ENCODE data around the gene RPA1. TPM values are rescaled to one million over a fixed set of nuclear protein-coding genes. Genes with fewer than 3 reads are reported as not detected.

The RPA1 gene
- total and polyA plus RNA-seq, 9 of the 15 experiments (the other 6 are each of a cell fraction or from before 2014, with no cell fraction given), result 25.2 to 125 (median 47.4) TPM

DNA sequence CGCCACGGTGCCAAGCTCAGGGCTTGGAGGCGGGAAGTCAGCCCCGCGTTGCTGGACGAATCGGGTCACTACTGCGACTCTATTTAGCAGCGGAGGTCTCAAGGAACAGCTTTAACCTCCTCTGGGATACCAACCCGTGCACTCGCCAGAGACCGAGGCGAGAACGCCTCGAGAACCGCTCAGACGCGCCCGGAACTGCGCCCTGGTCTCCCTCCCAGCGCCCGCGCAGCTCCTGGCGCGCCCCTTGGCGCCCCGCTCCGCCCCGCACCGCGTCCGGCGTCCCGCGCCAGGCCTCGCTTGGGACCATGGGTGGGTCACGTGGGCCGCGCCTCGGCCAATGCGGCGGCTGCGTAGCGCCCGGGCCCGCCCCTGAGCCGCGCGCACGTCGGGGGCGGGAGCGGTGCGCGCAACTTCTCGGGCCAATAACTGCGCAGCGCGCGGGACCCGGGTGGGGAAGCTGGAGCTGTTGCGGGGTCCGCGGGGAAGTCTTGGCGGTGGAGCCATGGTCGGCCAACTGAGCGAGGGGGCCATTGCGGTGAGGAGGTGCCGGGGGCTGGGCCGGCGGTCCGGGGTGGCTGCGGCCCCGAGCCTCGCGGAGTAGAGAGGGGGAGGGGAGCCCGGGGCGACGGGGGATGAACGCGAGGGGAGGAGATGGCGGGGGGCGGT, at the start of gene RPA1, which contains the start of gene SMYD4 (continued):
- TF ChIP-seq, protein P1, sequence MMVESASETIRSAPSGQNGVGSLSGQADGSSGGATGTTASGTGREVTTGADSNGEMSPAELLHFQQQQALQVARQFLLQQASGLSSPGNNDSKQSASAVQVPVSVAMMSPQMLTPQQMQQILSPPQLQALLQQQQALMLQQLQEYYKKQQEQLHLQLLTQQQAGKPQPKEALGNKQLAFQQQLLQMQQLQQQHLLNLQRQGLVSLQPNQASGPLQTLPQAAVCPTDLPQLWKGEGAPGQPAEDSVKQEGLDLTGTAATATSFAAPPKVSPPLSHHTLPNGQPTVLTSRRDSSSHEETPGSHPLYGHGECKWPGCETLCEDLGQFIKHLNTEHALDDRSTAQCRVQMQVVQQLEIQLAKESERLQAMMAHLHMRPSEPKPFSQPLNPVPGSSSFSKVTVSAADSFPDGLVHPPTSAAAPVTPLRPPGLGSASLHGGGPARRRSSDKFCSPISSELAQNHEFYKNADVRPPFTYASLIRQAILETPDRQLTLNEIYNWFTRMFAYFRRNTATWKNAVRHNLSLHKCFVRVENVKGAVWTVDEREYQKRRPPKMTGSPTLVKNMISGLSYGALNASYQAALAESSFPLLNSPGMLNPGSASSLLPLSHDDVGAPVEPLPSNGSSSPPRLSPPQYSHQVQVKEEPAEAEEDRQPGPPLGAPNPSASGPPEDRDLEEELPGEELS (CRISPR knock-in tag; IDR thresholded peaks at IDR 0.05; ENCODE audit: borderline replicate concordance), result no peak
- TF ChIP-seq, protein P2, sequence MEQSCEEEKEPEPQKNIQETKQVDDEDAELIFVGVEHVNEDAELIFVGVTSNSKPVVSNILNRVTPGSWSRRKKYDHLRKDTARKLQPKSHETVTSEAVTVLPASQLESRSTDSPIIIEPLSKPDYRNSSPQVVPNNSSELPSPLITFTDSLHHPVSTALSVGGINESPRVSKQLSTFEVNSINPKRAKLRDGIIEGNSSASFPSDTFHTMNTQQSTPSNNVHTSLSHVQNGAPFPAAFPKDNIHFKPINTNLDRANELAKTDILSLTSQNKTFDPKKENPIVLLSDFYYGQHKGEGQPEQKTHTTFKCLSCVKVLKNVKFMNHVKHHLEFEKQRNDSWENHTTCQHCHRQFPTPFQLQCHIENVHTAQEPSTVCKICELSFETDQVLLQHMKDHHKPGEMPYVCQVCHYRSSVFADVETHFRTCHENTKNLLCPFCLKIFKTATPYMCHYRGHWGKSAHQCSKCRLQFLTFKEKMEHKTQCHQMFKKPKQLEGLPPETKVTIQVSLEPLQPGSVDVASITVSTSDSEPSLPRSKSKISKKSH (CRISPR knock-in tag; IDR thresholded peaks at IDR 0.05), result no peak
- TF ChIP-seq BCOR (IDR thresholded peaks at IDR 0.05) (no peak), GABPB1 (CRISPR knock-in tag; IDR thresholded peaks at IDR 0.05) (no peak), HNRNPK (IDR thresholded peaks at IDR 0.05; ENCODE audit: low read depth, low read length, poor library complexity, severe bottlenecking) (no peak), CREB1 (IDR thresholded peaks at IDR 0.05) (peak; percentile 67; the same call in 1 of the 2 replicates), CREB1 (CRISPR knock-in tag; IDR thresholded peaks at IDR 0.05) (no peak; the same call in 1 of the 2 replicates), ZFX (CRISPR knock-in tag; IDR thresholded peaks at IDR 0.05) (peak; percentile 71), ZSCAN29 (IDR thresholded peaks at IDR 0.05) (no peak), PHF21A (IDR thresholded peaks at IDR 0.05; ENCODE audit: borderline replicate concordance, low read depth) (no peak), COPS2 (conservative IDR thresholded peaks at IDR 0.05) (no peak), POLR2G (IDR thresholded peaks at IDR 0.05; ENCODE audit: low read depth, low read length) (peak; percentile 87), RBM25 (IDR thresholded peaks at IDR 0.05; ENCODE audit: low read depth, low read length, severe bottlenecking) (peak; percentile 95), GABPA (tag; conservative IDR thresholded peaks at IDR 0.05; ENCODE audit: low read depth) (no peak), SIN3B (IDR thresholded peaks at IDR 0.05; ENCODE audit: low read depth) (peak; percentile 51; the same call in 1 of the 2 replicates), SIRT6 (IDR thresholded peaks at IDR 0.05; ENCODE audit: low read depth, low read length) (no peak), BACH1 (tag; IDR thresholded peaks at IDR 0.05) (no peak), TBP (optimal IDR thresholded peaks at IDR 0.05; ENCODE audit: low read depth, low read length) (peak; percentile 49), ZBED1 (IDR thresholded peaks at IDR 0.05) (no peak), EP400 (IDR thresholded peaks at IDR 0.05) (peak; percentile 43; the same call in 1 of the 2 replicates), MYBL2 (IDR thresholded peaks at IDR 0.05; ENCODE audit: low read depth) (no peak), MYBL2 (CRISPR knock-in tag; IDR thresholded peaks at IDR 0.05; ENCODE audit: borderline replicate concordance) (no peak)
- TF ChIP-seq, protein P3, sequence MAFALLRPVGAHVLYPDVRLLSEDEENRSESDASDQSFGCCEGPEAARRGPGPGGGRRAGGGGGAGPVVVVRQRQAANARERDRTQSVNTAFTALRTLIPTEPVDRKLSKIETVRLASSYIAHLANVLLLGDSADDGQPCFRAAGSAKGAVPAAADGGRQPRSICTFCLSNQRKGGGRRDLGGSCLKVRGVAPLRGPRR (CRISPR knock-in tag; IDR thresholded peaks at IDR 0.05), result no peak
- TF ChIP-seq, protein P4, sequence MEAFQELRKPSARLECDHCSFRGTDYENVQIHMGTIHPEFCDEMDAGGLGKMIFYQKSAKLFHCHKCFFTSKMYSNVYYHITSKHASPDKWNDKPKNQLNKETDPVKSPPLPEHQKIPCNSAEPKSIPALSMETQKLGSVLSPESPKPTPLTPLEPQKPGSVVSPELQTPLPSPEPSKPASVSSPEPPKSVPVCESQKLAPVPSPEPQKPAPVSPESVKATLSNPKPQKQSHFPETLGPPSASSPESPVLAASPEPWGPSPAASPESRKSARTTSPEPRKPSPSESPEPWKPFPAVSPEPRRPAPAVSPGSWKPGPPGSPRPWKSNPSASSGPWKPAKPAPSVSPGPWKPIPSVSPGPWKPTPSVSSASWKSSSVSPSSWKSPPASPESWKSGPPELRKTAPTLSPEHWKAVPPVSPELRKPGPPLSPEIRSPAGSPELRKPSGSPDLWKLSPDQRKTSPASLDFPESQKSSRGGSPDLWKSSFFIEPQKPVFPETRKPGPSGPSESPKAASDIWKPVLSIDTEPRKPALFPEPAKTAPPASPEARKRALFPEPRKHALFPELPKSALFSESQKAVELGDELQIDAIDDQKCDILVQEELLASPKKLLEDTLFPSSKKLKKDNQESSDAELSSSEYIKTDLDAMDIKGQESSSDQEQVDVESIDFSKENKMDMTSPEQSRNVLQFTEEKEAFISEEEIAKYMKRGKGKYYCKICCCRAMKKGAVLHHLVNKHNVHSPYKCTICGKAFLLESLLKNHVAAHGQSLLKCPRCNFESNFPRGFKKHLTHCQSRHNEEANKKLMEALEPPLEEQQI (IDR thresholded peaks at IDR 0.05), result no peak
